Stimulated activated CD4-positive, alpha-beta T cell treated with anti-CD3 and anti-CD28 coated beads, Interleukin-4, amount 100 ng/mL, for 1 hour (primary cell): ENCODE measurements around the gene EEFSEC.

Source experiments
- DNase-seq: peaks from one replicate; pipeline ENCODE4 v3.0.0-alpha.2; 2020

The EEFSEC gene

GRCh38 chr3:128218548-128219257, 65.4 kb downstream of the EEFSEC start:
- DNase-seq, result no peak

GRCh38 chr3:128221328-128221727, 68.0 kb downstream of the EEFSEC start:
- no peak for DNase-seq

- DNase-seq, result no peak
Measured at GRCh38 chr3:128222796-128223385, 69.6 kb downstream of the EEFSEC start.

GRCh38 chr3:128226186-128226725, 73.0 kb downstream of the EEFSEC start:
- no peak for DNase-seq

GRCh38 chr3:128226795-128227395, 73.6 kb downstream of the EEFSEC start:
- peak; percentile 25 for DNase-seq

- no peak for DNase-seq
Measured at GRCh38 chr3:128227507-128227906, 74.2 kb downstream of the EEFSEC start.

GRCh38 chr3:128228366-128228910, 75.2 kb downstream of the EEFSEC start:
- DNase-seq, result no peak

- DNase-seq, result no peak
Measured at GRCh38 chr3:128229106-128229857, 76.0 kb downstream of the EEFSEC start.

GRCh38 chr3:128231606-128232005, 78.3 kb downstream of the EEFSEC start:
- DNase-seq, result no peak

GRCh38 chr3:128232376-128233178, 79.3 kb downstream of the EEFSEC start:
- no peak for DNase-seq

- no peak for DNase-seq
Measured at GRCh38 chr3:128235207-128235926, 82.1 kb downstream of the EEFSEC start.

GRCh38 chr3:128236657-128237056, 83.4 kb downstream of the EEFSEC start:
- no peak for DNase-seq

GRCh38 chr3:128237348-128238183, 84.3 kb downstream of the EEFSEC start:
- DNase-seq, result no peak

GRCh38 chr3:128238184-128238489, 84.9 kb downstream of the EEFSEC start:
- no peak for DNase-seq

GRCh38 chr3:128239304-128239703, 86.0 kb downstream of the EEFSEC start:
- DNase-seq, result no peak

- no peak for DNase-seq
Measured at GRCh38 chr3:128240232-128240631, 87.0 kb downstream of the EEFSEC start.

GRCh38 chr3:128241741-128242140, 88.5 kb downstream of the EEFSEC start:
- DNase-seq, result no peak

GRCh38 chr3:128242818-128243601, 89.7 kb downstream of the EEFSEC start:
- no peak for DNase-seq

- DNase-seq, result no peak
Measured at GRCh38 chr3:128243602-128244504, 90.6 kb downstream of the EEFSEC start.
